HCT116 (cell line): Measurements from ENCODE around the gene ARVCF. TPM values are rescaled to one million over a fixed set of nuclear protein-coding genes. Genes with fewer than 3 reads are reported as not detected.

Experiments used
- ATAC-seq: fragments of 200-7000 bp; cut with Tn5 transposase; 2 replicates; pipeline ENCODE4 v1.9.1; 2020; ENCODE audit warnings: mild to moderate bottlenecking, moderate library complexity
- BruUV-seq: library from RNA; stranded (reverse); fragments of 400-500 nt; replicated peaks from 2 replicates; lab custom pipeline; 2021; lab: Mats Ljungman, UMichigan
- CTCF ChIA-PET: fragments of 300-600 bp; sonication (Branson Sonifier 250); formaldehyde crosslinking; loops from one replicate; lab custom pipeline; 2021; ENCODE audit warnings: antibody characterized with exemption; lab: Charles Lee
- POLR2A ChIA-PET: fragments of 300-600, 350-600 bp; sonication (Branson Sonifier 250); formaldehyde crosslinking; loops from one replicate; lab custom pipeline; 2021; ENCODE audit warnings: antibody characterized with exemption; lab: Charles Lee
- RAD21 ChIA-PET, 2 experiments: fragments of 300-600 bp; sonication (Branson Sonifier 250); formaldehyde crosslinking; loops; one replicate each; lab custom pipeline; 2023; ENCODE audit warnings: low total read pairs in 2 of 2; ENCODE audit not compliant: uncharacterized antibody in 2 of 2, unreplicated experiment in 2 of 2, low non-redundant PET in 1 of 2; lab: Charles Lee
- DNase-seq: peaks from one replicate; pipeline ENCODE4 v3.0.0-alpha.2; 2010; ENCODE audit warnings: low read depth, low spot score
- H2AFZ ChIP-seq: fragments of 200-600 bp; shearing (Covaris generic), sonication (generic); 2 replicates; pipeline ENCODE4 v1.6.1; 2017; ENCODE audit warnings: low read depth, mixed run types, mixed read lengths, antibody characterized with exemption, low read length; ENCODE audit not compliant: poor library complexity, severe bottlenecking
- H3K27ac ChIP-seq: 2 replicates; pipeline ENCODE4 v1.5.1; 2012; ENCODE audit warnings: low read depth, low read length
- H3K27me3 ChIP-seq: fragments of 200-600 bp; sonication (generic); 2 replicates; pipeline ENCODE4 v1.6.1; 2016; ENCODE audit warnings: mixed run types, low read length, mixed read lengths; ENCODE audit not compliant: insufficient read depth
- H3K36me3 ChIP-seq, 2 experiments: fragments of 200-500 bp in 1 of 2; fragments of 200-600 bp in 1 of 2; sonication (Bioruptor generic) in 1 of 2; sonication (generic) in 1 of 2; 2 replicates each; pipeline versions ENCODE4 v1.5.1 to v1.6.1; 2014 to 2016; ENCODE audit warnings: low read length in 2 of 2, inconsistent platforms in 1 of 2, mixed read lengths in 1 of 2, mixed run types in 1 of 2; ENCODE audit not compliant: insufficient read depth in 2 of 2, control insufficient read depth in 1 of 2
- H3K4me1 ChIP-seq, 2 experiments: fragments of 200-600 bp in 1 of 2; sonication (generic) in 1 of 2; 2 replicates each; pipeline versions ENCODE4 v1.5.1 to v1.6.1; 2012 to 2017; ENCODE audit warnings: low read length in 2 of 2, inconsistent platforms in 1 of 2, mild to moderate bottlenecking in 1 of 2, mixed read lengths in 1 of 2, mixed run types in 1 of 2, moderate library complexity in 1 of 2; ENCODE audit not compliant: insufficient read depth in 2 of 2, control insufficient read depth in 1 of 2
- H3K4me2 ChIP-seq: fragments of 200-600 bp; sonication (generic); 2 replicates; pipeline ENCODE4 v1.6.1; 2017; ENCODE audit warnings: mixed run types, low read length, mixed read lengths
- H3K4me3 ChIP-seq, 2 experiments: fragments of 200-600 bp in 1 of 2; sonication (generic) in 1 of 2; replicated peaks in 1 of 2; 2 replicates each; pipeline ENCODE4 v1.5.1; 2011 to 2016; ENCODE audit warnings: low read length in 2 of 2, control low read depth in 1 of 2, low read depth in 1 of 2, mild to moderate bottlenecking in 1 of 2, mixed read lengths in 1 of 2, mixed run types in 1 of 2
- H3K79me2 ChIP-seq: fragments of 200-600 bp; sonication (generic); 2 replicates; pipeline ENCODE4 v1.6.1; 2017; ENCODE audit warnings: mild to moderate bottlenecking, mixed run types, low read length, moderate library complexity, mixed read lengths; ENCODE audit not compliant: insufficient read depth
- H3K9ac ChIP-seq: fragments of 200-600 bp; sonication (generic); 2 replicates; pipeline ENCODE4 v1.6.1; 2016; ENCODE audit warnings: low read length, mixed read lengths
- H3K9me2 ChIP-seq: fragments of 200-600 bp; sonication (generic), shearing (Covaris generic); 2 replicates; pipeline ENCODE4 v1.6.1; 2017; ENCODE audit warnings: mixed run types, mild to moderate bottlenecking, moderate library complexity; ENCODE audit not compliant: insufficient read depth
- H3K9me3 ChIP-seq, 2 experiments: fragments of 200-500 bp in 1 of 2; fragments of 200-600 bp in 1 of 2; sonication (Bioruptor generic) in 1 of 2; sonication (generic) in 1 of 2; 2 replicates each; pipeline ENCODE4 v1.6.1; 2014 to 2017; ENCODE audit warnings: low read length in 2 of 2, mixed read lengths in 2 of 2, inconsistent platforms in 1 of 2, low read depth in 1 of 2, mild to moderate bottlenecking in 1 of 2, mixed run types in 1 of 2, moderate library complexity in 1 of 2; ENCODE audit not compliant: control insufficient read depth in 1 of 2, insufficient read depth in 1 of 2
- H4K20me1 ChIP-seq: fragments of 200-600 bp; sonication (generic), shearing (Covaris generic); 2 replicates; pipeline ENCODE4 v1.6.1; 2017; ENCODE audit warnings: mixed run types, mild to moderate bottlenecking, moderate library complexity; ENCODE audit not compliant: insufficient read depth
- EZH2 ChIP-seq: fragments of 200-600 bp; sonication (generic); IDR thresholded peaks from 2 replicates; pipeline ENCODE4 v1.6.1; 2017; ENCODE audit warnings: antibody characterized with exemption, mixed run types
- EZH2phosphoT487 ChIP-seq: fragments of 200-600 bp; IDR thresholded peaks from 2 replicates; pipeline ENCODE4 v1.6.1; 2018; ENCODE audit warnings: antibody characterized with exemption, borderline replicate concordance
- SP1 ChIP-seq: IDR thresholded peaks from 2 replicates; pipeline ENCODE4 v1.6.1; 2012; ENCODE audit warnings: low read depth
- YY1 ChIP-seq: IDR thresholded peaks from 2 replicates; pipeline ENCODE4 v1.6.1; 2011; ENCODE audit warnings: low read length, low read depth, moderate library complexity, mild to moderate bottlenecking; ENCODE audit not compliant: insufficient replicate concordance; ENCODE audit errors: extremely low read depth
- ZFX ChIP-seq: fragments of 450-650 bp; IDR thresholded peaks from 2 replicates; pipeline ENCODE4 v1.6.1; 2017
- intact Hi-C: fragments of 100-400 bp; cut with micrococcal nuclease; formaldehyde crosslinking; loops from 2 replicates; pipeline ENCODE4 v1.10.0; 2022
- total RNA-seq: library from RNA; stranded (reverse); gene quantifications from one replicate; pipeline ENCODE4 v1.2.1, GENCODE V29; 2021; ENCODE audit not compliant: unreplicated experiment
- TF ChIP-seq, protein P1 (sequence below): IDR thresholded peaks from 2 replicates; pipeline ENCODE4 v1.6.1; 2012
- TF ChIP-seq, protein P2 (sequence below): IDR thresholded peaks from 2 replicates; pipeline ENCODE4 v1.6.1; 2011; ENCODE audit warnings: mild to moderate bottlenecking, low read length, moderate library complexity; ENCODE audit not compliant: insufficient replicate concordance; ENCODE audit errors: extremely low read depth
- TF ChIP-seq, protein P3 (sequence below), 3 experiments: fragments of 200-600 bp in 1 of 3; sonication (generic) in 1 of 3; IDR thresholded peaks in 2 of 3; conservative IDR thresholded peaks in 1 of 3; 2 replicates each; pipeline ENCODE4 v1.5.1; 2012 to 2017; ENCODE audit warnings: low read depth in 2 of 3, low read length in 2 of 3, antibody characterized with exemption in 1 of 3, borderline replicate concordance in 1 of 3, control low read depth in 1 of 3, mild to moderate bottlenecking in 1 of 3, mixed read lengths in 1 of 3, mixed run types in 1 of 3, moderate library complexity in 1 of 3; ENCODE audit not compliant: insufficient read depth in 1 of 3

Gene ARVCF
- total RNA-seq, 1 experiment from 2014 or later = 42.8 TPM

DNA sequence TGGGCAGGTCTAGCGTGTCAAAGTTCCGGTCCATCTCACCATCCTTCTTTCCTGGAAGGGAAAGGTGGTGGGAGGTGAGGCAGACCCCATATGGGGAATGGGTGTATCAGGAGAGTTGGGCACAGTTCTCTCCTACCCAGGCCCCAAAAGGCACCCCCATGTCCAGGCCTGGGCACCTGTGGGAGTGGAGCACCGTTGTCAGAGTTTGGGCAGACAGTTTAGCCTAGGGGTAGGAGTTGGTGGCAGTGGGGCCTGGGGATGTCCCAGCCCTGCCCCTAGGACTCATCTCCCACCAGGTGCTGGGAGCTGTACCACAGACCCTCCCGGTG is 41.0 kb downstream of the ARVCF start:
- ATAC-seq (no peak), DNase-seq (no peak)
- BruUV-seq = no TSS peak
- Histone ChIP-seq H3K4me3 (no peak overlapping the region), H4K20me1 (no peaks in the 10 kb centered on the region), H3K79me2 (no peaks in the 10 kb centered on the region), H3K4me2 (peak overlapping the region; percentile 56), H3K36me3 (peaks cover 5 to 12% of the 10 kb centered on the region in 2 experiments; a peak in 2 of 4 replicates), H3K27me3 (no peaks in the 10 kb centered on the region), H3K9me2 (no peaks in the 10 kb centered on the region), H3K27ac (peak overlapping the region; percentile 65), H3K9me3 (no peaks in the 10 kb centered on the region), H3K9ac (peak overlapping the region; percentile 41; the same call in 1 of the 2 replicates), H2AFZ (no peak overlapping the region), H3K4me1 (peaks cover 14 to 28% of the 10 kb centered on the region in 2 experiments)
- ChIA-PET RAD21 (no interaction called here), CTCF (no interaction called here), POLR2A (interaction anchor here (1.1 to 1.7 kb wide), 2 partner anchors 9 to 45 kb away, joined by 5 read pairs; partner anchors contain the start of gene TANGO2)
- TF ChIP-seq ZFX = no peak
- intact Hi-C loops = no loop called here

DNA sequence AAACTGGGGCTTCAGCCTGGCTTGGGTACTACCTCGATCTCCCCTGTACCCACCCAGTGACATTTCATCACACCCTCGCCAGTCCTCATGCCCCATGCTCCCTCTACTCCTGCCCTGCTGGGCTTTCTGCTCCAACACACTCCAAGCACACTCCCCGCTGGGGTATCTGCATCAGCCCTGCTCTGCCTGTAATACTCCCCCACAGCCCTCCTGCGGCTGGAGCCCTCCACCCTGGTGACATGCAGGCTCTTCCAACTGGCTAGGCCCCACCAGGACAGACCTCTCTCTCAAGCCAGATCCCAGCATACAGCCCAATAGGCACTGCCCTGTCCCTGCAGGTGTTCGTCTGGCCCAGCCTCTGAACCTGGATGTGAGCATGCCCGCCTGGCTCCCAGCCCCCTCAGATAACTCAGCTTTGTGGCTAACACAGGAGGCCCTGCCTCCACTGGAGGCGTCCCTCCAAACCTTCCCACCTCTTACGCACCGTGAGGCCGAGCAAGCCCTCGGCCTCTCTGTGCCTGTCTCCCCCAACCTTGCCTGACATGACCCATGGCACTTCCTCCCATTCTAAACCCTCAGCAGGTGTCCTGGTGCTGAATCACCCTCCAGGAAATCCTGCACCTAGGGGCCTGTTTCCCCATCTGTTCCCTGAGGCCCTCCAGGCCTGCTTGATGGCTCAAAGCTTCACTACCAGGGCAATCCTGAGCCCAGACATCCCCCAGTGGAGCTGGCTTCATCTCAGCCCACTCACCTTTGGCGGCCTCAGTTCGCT is 41.5 kb downstream of the ARVCF start:
- Histone ChIP-seq H3K9ac (peak overlapping the region; percentile 41; the same call in 1 of the 2 replicates), H2AFZ (no peak overlapping the region), H3K27me3 (no peaks in the 10 kb centered on the region), H3K36me3 (peaks cover 3 to 13% of the 10 kb centered on the region in 2 experiments; a peak in 1 of 4 replicates), H3K27ac (peak overlapping the region; percentile 65), H3K9me3 (no peaks in the 10 kb centered on the region), H3K79me2 (no peaks in the 10 kb centered on the region), H3K9me2 (no peaks in the 10 kb centered on the region), H3K4me2 (peak overlapping the region; percentile 56), H4K20me1 (no peaks in the 10 kb centered on the region), H3K4me3 (no peak overlapping the region), H3K4me1 (peaks cover 14 to 28% of the 10 kb centered on the region in 2 experiments)
- no TSS peak for BruUV-seq
- ATAC-seq (peak; percentile 12; the same call in 1 of the 2 replicates), DNase-seq (no peak)
- ChIA-PET CTCF (interaction anchor here (0.8 kb wide), 1 partner anchor 38 kb away, joined by 4 read pairs; no protein-coding TSS in a partner anchor), RAD21 (no interaction called here), POLR2A (interaction anchor here (1.1 to 1.7 kb wide), 2 partner anchors 9 to 46 kb away, joined by 5 read pairs; partner anchors contain the start of gene TANGO2)
- TF ChIP-seq EZH2phosphoT487 (no peak), YY1 (no peak), ZFX (no peak), SP1 (no peak), EZH2 (no peak)
- TF ChIP-seq, protein P1, sequence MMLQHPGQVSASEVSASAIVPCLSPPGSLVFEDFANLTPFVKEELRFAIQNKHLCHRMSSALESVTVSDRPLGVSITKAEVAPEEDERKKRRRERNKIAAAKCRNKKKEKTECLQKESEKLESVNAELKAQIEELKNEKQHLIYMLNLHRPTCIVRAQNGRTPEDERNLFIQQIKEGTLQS = no peak
- TF ChIP-seq, protein P2, sequence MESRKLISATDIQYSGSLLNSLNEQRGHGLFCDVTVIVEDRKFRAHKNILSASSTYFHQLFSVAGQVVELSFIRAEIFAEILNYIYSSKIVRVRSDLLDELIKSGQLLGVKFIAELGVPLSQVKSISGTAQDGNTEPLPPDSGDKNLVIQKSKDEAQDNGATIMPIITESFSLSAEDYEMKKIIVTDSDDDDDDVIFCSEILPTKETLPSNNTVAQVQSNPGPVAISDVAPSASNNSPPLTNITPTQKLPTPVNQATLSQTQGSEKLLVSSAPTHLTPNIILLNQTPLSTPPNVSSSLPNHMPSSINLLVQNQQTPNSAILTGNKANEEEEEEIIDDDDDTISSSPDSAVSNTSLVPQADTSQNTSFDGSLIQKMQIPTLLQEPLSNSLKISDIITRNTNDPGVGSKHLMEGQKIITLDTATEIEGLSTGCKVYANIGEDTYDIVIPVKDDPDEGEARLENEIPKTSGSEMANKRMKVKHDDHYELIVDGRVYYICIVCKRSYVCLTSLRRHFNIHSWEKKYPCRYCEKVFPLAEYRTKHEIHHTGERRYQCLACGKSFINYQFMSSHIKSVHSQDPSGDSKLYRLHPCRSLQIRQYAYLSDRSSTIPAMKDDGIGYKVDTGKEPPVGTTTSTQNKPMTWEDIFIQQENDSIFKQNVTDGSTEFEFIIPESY = no peak
- TF ChIP-seq, protein P3, sequence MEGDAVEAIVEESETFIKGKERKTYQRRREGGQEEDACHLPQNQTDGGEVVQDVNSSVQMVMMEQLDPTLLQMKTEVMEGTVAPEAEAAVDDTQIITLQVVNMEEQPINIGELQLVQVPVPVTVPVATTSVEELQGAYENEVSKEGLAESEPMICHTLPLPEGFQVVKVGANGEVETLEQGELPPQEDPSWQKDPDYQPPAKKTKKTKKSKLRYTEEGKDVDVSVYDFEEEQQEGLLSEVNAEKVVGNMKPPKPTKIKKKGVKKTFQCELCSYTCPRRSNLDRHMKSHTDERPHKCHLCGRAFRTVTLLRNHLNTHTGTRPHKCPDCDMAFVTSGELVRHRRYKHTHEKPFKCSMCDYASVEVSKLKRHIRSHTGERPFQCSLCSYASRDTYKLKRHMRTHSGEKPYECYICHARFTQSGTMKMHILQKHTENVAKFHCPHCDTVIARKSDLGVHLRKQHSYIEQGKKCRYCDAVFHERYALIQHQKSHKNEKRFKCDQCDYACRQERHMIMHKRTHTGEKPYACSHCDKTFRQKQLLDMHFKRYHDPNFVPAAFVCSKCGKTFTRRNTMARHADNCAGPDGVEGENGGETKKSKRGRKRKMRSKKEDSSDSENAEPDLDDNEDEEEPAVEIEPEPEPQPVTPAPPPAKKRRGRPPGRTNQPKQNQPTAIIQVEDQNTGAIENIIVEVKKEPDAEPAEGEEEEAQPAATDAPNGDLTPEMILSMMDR (IDR thresholded peaks at IDR 0.05 in 2 of 3, conservative IDR thresholded peaks at IDR 0.05 in 1 of 3; ENCODE audit: borderline replicate concordance in 1 of 3, insufficient read depth in 1 of 3, low read depth in 2 of 3, low read length in 2 of 3) = no peak
- intact Hi-C loops = loop anchor here (5.0 kb wide), 1 partner anchor 37 kb away; no protein-coding TSS in a partner anchor
